ENCODE results near the gene RYR3. TPM values are rescaled to one million over a fixed set of nuclear protein-coding genes. Genes with fewer than 3 reads are reported as not detected.

RYR3 gene
- polyA plus RNA-seq, 1 donor (not counting 4 experiments of a cell fraction or from before 2014, with no cell fraction given): 0.04 TPM

DNA sequence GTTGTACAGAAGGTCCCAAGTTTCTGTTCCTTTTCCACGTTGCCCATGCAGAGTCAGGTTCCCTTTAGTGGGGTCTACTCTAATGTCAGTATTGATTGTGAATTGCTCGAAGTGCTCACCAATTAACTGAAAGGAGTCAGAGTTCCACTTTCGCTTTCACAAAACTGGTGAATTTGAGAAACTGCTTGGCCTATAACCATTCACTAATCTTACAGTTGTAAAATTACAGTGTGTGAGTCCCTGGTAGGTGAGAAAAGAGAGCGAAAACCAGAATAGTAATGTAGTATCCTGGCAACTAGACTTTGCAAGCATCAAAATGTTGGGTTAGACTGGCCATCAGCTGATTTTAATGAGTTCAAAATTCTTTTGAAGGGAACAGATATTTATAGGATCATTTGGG lies 420.0 kb downstream of the RYR3 start:
- Histone ChIP-seq H3K4me3 (ENCODE audit: control insufficient read depth in 2 of 3, extremely low read depth in 1 of 3, insufficient read depth in 2 of 3, low read depth in 1 of 3, low read length in 3 of 3) (no peak overlapping the region), H3K9ac (ENCODE audit: control insufficient read depth, extremely low read depth, insufficient read depth, low read length) (no peak overlapping the region), H3K27ac (ENCODE audit: control insufficient read depth, insufficient read depth, low read length) (no peak overlapping the region), H3K79me2 (ENCODE audit: control insufficient read depth, insufficient read depth, low read length) (no peaks in the 10 kb centered on the region), H3K27me3 (ENCODE audit: control insufficient read depth, extremely low read depth, insufficient read depth, low read length) (no peaks in the 10 kb centered on the region), H3K4me1 (ENCODE audit: control insufficient read depth, extremely low read depth, insufficient read depth, low read length) (no peaks in the 10 kb centered on the region), H4K20me1 (ENCODE audit: control insufficient read depth, extremely low read depth, insufficient read depth, low read length) (no peaks in the 10 kb centered on the region), H3K9me1 (ENCODE audit: control insufficient read depth, extremely low read depth, insufficient read depth, low read length) (no peaks in the 10 kb centered on the region), H3K9me3 (ENCODE audit: control insufficient read depth, low read depth, low read length) (no peaks in the 10 kb centered on the region), H3K36me3 (ENCODE audit: control insufficient read depth in 2 of 2, extremely low read depth in 1 of 2, insufficient read depth in 2 of 2, low read length in 2 of 2) (no peaks in the 10 kb centered on the region), H3K4me2 (ENCODE audit: control insufficient read depth, extremely low read depth, insufficient read depth, low read depth, low read length) (no peak overlapping the region), H2AFZ (ENCODE audit: control insufficient read depth, low read length) (no peak overlapping the region)
- DNase-seq (ENCODE audit: low read depth, low spot score): no peak
- no peak for FAIRE-seq
- TF ChIP-seq EZH2 (IDR thresholded peaks at IDR 0.05; ENCODE audit: low read length): no peak
- TF ChIP-seq, protein P1, sequence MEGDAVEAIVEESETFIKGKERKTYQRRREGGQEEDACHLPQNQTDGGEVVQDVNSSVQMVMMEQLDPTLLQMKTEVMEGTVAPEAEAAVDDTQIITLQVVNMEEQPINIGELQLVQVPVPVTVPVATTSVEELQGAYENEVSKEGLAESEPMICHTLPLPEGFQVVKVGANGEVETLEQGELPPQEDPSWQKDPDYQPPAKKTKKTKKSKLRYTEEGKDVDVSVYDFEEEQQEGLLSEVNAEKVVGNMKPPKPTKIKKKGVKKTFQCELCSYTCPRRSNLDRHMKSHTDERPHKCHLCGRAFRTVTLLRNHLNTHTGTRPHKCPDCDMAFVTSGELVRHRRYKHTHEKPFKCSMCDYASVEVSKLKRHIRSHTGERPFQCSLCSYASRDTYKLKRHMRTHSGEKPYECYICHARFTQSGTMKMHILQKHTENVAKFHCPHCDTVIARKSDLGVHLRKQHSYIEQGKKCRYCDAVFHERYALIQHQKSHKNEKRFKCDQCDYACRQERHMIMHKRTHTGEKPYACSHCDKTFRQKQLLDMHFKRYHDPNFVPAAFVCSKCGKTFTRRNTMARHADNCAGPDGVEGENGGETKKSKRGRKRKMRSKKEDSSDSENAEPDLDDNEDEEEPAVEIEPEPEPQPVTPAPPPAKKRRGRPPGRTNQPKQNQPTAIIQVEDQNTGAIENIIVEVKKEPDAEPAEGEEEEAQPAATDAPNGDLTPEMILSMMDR (optimal IDR thresholded peaks at IDR 0.05 in 1 of 3, IDR thresholded peaks at IDR 0.05 in 1 of 3, conservative IDR thresholded peaks at IDR 0.05 in 1 of 3; ENCODE audit: extremely low read depth in 1 of 3, insufficient read depth in 2 of 3, low read length in 3 of 3): no peak
- dilution Hi-C loops (cut with MboI; ENCODE audit: extremely low pct_ligation_motif_present, low sequenced_read_pairs): loop anchor here (25.0 kb wide), 1 partner anchor 231 kb away; the partner anchor contains the start of gene CHRM5

DNA sequence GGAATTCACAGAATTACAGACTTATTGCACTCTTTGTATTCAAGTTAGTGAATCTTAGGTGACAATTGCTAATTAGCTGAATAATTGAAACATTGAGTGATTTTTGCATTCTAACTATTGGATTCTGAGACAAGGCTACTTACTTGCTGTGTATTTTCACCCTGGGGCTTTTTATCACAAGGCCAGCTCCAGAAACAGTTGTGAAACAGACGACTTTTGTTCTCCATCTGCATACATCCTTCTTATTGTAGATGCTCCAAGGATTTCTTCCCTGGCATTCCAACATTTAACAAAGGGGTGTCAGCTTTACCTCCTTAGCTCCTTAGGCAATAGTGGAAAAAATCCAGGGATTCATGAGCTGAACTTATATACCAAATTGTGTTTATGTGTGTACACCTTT lies 424.4 kb downstream of the RYR3 start:
- no peak overlapping the region for H3K4me3 ChIP-seq (ENCODE audit: control insufficient read depth in 2 of 3, extremely low read depth in 1 of 3, insufficient read depth in 2 of 3, low read depth in 1 of 3, low read length in 3 of 3)
- H4K20me1 ChIP-seq (ENCODE audit: control insufficient read depth, extremely low read depth, insufficient read depth, low read length): no peaks in the 10 kb centered on the region
- dilution Hi-C loops (cut with MboI; ENCODE audit: extremely low pct_ligation_motif_present, low sequenced_read_pairs): loop anchor here (25.0 kb wide), 1 partner anchor 227 kb away; the partner anchor contains the start of gene CHRM5
- no peak overlapping the region for H3K4me2 ChIP-seq (ENCODE audit: control insufficient read depth, extremely low read depth, insufficient read depth, low read depth, low read length)
- H2AFZ ChIP-seq (ENCODE audit: control insufficient read depth, low read length): no peak overlapping the region
- TF ChIP-seq, protein P1 (optimal IDR thresholded peaks at IDR 0.05 in 1 of 3, IDR thresholded peaks at IDR 0.05 in 1 of 3, conservative IDR thresholded peaks at IDR 0.05 in 1 of 3; ENCODE audit: extremely low read depth in 1 of 3, insufficient read depth in 2 of 3, low read length in 3 of 3): no peak
- no peak for TF ChIP-seq EZH2 (IDR thresholded peaks at IDR 0.05; ENCODE audit: low read length)
- no peaks in the 10 kb centered on the region for H3K9me3 ChIP-seq (ENCODE audit: control insufficient read depth, low read depth, low read length)
- FAIRE-seq (no peak), DNase-seq (ENCODE audit: low read depth, low spot score) (no peak)
- no peak overlapping the region for H3K9ac ChIP-seq (ENCODE audit: control insufficient read depth, extremely low read depth, insufficient read depth, low read length)
- no peaks in the 10 kb centered on the region for H3K9me1 ChIP-seq (ENCODE audit: control insufficient read depth, extremely low read depth, insufficient read depth, low read length)
- H3K79me2 ChIP-seq (ENCODE audit: control insufficient read depth, insufficient read depth, low read length): no peaks in the 10 kb centered on the region
- H3K27me3 ChIP-seq (ENCODE audit: control insufficient read depth, extremely low read depth, insufficient read depth, low read length): no peaks in the 10 kb centered on the region
- H3K4me1 ChIP-seq (ENCODE audit: control insufficient read depth, extremely low read depth, insufficient read depth, low read length): no peaks in the 10 kb centered on the region
- no peaks in the 10 kb centered on the region for H3K36me3 ChIP-seq (ENCODE audit: control insufficient read depth in 2 of 2, extremely low read depth in 1 of 2, insufficient read depth in 2 of 2, low read length in 2 of 2)
- H3K27ac ChIP-seq (ENCODE audit: control insufficient read depth, insufficient read depth, low read length): no peak overlapping the region
